Cardiac muscle cell (in vitro differentiated cells and primary cell): Measurements from ENCODE around the gene CDH11. TPM values are rescaled to one million over a fixed set of nuclear protein-coding genes. Genes with fewer than 3 reads are reported as not detected.

Experiments used
- DNase-seq, 2 donors: peaks; one replicate each; pipeline versions ENCODE4 v3.0.0 to v3.0.0-alpha.2; 2010 to 2017; ENCODE audit warnings: low read depth in 1 of 2, low spot score in 1 of 2
- H3K27ac ChIP-seq: fragments of 200-600 bp; sonication (generic); 2 replicates; pipeline ENCODE4 v1.5.1; 2016
- H3K27me3 ChIP-seq: fragments of 200-600 bp; sonication (generic); 2 replicates; pipeline ENCODE4 v1.6.0; 2016; ENCODE audit warnings: control low read depth
- H3K36me3 ChIP-seq: fragments of 200-600 bp; sonication (generic); 2 replicates; pipeline ENCODE4 v1.5.1; 2016; ENCODE audit warnings: control low read depth
- H3K4me1 ChIP-seq: fragments of 200-600 bp; sonication (generic); 2 replicates; pipeline ENCODE4 v1.8.1; 2017; ENCODE audit warnings: low read depth, mild to moderate bottlenecking, mixed run types
- H3K4me3 ChIP-seq: fragments of 200-600 bp; sonication (generic); 2 replicates; pipeline ENCODE4 v1.5.1; 2016; ENCODE audit warnings: mild to moderate bottlenecking
- H3K9me3 ChIP-seq: fragments of 200-600 bp; sonication (generic); 2 replicates; pipeline ENCODE4 v1.5.1; 2017; ENCODE audit warnings: low read depth, mild to moderate bottlenecking, control low read depth
- polyA plus RNA-seq: library from polyadenylated mRNA; unstranded; fragments of >200 nt; fragmentation: Nextera tagmentation; extraction: Ambion mirVana; gene quantifications from 2 replicates; pipeline ENCODE4 v1.2.1, GENCODE V29; 2016
- total RNA-seq: library from RNA; depleted of rRNA; stranded (reverse); fragments of >200 nt; gene quantifications from 2 replicates; pipeline ENCODE4 v1.2.3, GENCODE V29; 2016
- TF ChIP-seq, protein P1 (sequence below): IDR thresholded peaks from 2 replicates; pipeline ENCODE4 v1.5.1; 2012; ENCODE audit warnings: low read depth, mild to moderate bottlenecking, low read length

CDH11 gene
- total and polyA plus RNA-seq, 2 experiments from 2014 or later = 29.4 to 99.3 TPM

DNA sequence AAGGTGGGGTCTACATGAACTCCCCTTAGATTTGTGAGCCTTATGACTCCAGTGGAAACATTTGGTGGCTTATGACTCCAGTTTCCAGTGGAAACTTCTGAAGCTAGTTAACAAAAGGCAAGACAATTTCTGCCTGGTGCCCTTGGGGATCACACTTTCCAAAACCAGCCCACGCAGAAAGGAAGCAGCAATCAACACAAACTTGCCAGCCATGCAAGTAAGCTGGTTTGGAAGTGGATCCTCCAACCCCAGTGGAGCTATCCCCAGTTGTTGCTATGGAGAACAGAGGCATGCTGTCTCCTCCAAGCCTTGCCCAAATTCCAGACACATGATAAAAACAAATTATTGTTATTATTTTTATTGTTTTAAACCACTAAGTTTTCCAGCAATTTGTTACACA, 130.9 kb downstream of the CDH11 start:
- DNase-seq = no peak
- H3K27ac ChIP-seq = no peak overlapping the region
- H3K36me3 ChIP-seq = peaks cover 7% of the 10 kb centered on the region
- no peak overlapping the region for H3K4me3 ChIP-seq
- H3K4me1 ChIP-seq = peaks cover 3% of the 10 kb centered on the region
- TF ChIP-seq, protein P1, sequence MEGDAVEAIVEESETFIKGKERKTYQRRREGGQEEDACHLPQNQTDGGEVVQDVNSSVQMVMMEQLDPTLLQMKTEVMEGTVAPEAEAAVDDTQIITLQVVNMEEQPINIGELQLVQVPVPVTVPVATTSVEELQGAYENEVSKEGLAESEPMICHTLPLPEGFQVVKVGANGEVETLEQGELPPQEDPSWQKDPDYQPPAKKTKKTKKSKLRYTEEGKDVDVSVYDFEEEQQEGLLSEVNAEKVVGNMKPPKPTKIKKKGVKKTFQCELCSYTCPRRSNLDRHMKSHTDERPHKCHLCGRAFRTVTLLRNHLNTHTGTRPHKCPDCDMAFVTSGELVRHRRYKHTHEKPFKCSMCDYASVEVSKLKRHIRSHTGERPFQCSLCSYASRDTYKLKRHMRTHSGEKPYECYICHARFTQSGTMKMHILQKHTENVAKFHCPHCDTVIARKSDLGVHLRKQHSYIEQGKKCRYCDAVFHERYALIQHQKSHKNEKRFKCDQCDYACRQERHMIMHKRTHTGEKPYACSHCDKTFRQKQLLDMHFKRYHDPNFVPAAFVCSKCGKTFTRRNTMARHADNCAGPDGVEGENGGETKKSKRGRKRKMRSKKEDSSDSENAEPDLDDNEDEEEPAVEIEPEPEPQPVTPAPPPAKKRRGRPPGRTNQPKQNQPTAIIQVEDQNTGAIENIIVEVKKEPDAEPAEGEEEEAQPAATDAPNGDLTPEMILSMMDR = no peak
- no peaks in the 10 kb centered on the region for H3K9me3 ChIP-seq
- H3K27me3 ChIP-seq = no peaks in the 10 kb centered on the region

DNA sequence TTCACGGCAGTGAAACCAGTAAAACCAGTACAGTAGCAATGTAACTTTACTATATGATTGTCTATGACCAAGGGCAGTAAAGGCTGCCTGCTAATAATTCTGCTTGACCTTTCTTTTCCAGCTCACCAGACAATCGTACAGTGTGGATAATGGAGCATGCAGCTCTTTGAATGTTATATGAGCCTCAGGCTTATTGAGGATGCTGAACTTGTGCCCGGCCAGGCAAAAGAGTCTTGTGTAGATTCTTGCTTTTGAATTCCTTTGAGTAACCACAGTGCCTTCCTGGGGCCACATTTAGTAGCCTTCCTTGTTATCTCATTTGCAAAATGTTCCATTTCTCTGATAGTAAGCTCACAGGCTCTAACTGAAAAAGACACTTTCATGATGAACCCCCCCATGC, 131.8 kb downstream of the CDH11 start:
- H3K27me3 ChIP-seq = no peaks in the 10 kb centered on the region
- H3K27ac ChIP-seq = no peak overlapping the region
- peaks cover 3% of the 10 kb centered on the region for H3K4me1 ChIP-seq
- TF ChIP-seq, protein P1 = no peak
- no peak for DNase-seq
- no peak overlapping the region for H3K4me3 ChIP-seq
- peaks cover 7% of the 10 kb centered on the region for H3K36me3 ChIP-seq
- H3K9me3 ChIP-seq = no peaks in the 10 kb centered on the region

DNA sequence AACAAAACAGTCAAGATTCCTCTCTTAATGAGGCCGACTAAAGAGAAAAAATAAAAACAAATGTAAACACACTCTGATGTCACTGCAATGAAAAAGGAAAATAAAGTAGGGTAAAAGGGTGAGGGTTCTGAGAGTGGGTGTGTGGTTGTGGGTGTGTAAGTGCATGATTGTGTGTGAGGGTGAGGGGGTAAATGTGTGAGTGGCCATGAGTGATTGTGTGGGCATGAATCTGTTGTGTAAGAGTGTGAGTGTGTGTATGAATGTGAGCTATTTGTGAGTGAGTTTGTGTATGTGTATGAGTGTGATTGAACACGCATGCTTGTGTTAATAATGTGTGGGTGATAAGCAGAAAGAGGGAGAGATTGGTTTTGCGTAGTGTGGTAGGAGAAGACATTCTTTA, 132.8 kb downstream of the CDH11 start:
- TF ChIP-seq, protein P1 = no peak
- H3K36me3 ChIP-seq = peaks cover 7% of the 10 kb centered on the region
- H3K4me3 ChIP-seq = no peak overlapping the region
- DNase-seq = no peak
- H3K4me1 ChIP-seq = peaks cover 3% of the 10 kb centered on the region
- H3K27ac ChIP-seq = no peak overlapping the region
- H3K9me3 ChIP-seq = no peaks in the 10 kb centered on the region
- H3K27me3 ChIP-seq = no peaks in the 10 kb centered on the region

DNA sequence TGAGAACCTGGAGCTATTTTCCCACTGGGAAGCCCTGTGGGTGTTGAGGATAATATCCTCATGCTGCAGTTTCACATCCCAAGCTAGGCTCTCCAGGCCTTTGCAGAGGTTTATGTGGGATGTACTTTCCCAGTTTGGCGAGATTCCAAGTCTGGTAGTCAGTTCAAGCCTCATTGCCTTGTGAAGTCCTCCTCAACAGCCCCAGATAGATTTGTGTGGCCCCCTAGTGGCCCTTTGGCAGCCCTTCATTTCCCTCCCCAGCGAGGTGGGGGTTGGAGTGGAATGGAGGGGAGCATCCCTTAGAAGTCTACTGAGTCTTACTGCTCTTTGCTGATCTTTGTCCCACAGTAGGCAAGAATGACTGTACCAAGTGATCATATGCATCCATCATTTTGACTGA, 137.9 kb downstream of the CDH11 start:
- TF ChIP-seq, protein P1 = peak; percentile 76
- Histone ChIP-seq H3K27ac (no peak overlapping the region), H3K27me3 (no peaks in the 10 kb centered on the region), H3K9me3 (no peaks in the 10 kb centered on the region), H3K36me3 (no peaks in the 10 kb centered on the region), H3K4me1 (peaks cover 8% of the 10 kb centered on the region), H3K4me3 (no peak overlapping the region)
- peak; percentile 86 to 87 for DNase-seq

DNA sequence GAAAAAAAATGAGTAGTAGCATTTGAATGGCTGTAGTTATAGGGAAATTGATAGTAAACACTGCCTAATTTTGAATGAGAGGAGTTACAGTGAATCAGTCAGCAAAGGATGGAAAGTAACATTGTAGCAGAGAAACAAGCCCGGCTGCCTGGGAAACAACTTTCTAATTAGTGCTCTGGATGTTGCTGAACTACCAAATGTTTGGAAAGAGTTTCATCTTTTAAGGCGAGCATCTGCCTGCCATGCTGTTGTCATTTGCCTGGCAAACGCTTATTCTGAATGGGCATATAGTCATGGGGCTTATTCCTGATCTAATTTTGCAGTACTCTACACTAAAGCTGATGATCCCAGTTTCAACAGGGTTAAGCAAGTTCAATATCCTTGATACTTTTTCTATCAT, 138.6 kb downstream of the CDH11 start:
- no peaks in the 10 kb centered on the region for H3K9me3 ChIP-seq
- H3K4me3 ChIP-seq = no peak overlapping the region
- no peaks in the 10 kb centered on the region for H3K27me3 ChIP-seq
- H3K27ac ChIP-seq = no peak overlapping the region
- peaks cover 8% of the 10 kb centered on the region for H3K4me1 ChIP-seq
- no peak for DNase-seq
- TF ChIP-seq, protein P1 = no peak
- no peaks in the 10 kb centered on the region for H3K36me3 ChIP-seq

DNA sequence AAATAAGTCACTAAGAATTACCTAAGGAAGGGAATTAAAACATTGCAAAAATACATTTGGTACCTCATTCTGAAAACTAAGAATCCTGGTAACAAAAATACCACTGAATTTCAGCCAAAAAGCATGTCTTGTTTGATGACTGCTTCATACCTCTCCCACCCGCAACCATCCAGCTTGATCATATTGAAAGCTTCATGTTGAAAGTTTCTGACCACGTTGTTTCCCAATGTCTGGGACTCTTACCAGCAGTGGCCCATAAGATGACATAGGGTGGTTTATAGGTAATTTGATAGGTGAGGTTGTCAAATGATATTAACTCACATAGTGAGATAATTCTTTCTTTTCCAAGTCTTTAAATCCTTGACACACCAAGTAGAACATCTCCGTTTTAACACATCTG, 139.3 kb downstream of the CDH11 start:
- Histone ChIP-seq H3K27me3 (no peaks in the 10 kb centered on the region), H3K4me1 (peaks cover 8% of the 10 kb centered on the region), H3K36me3 (no peaks in the 10 kb centered on the region), H3K9me3 (no peaks in the 10 kb centered on the region), H3K4me3 (no peak overlapping the region), H3K27ac (no peak overlapping the region)
- TF ChIP-seq, protein P1 = no peak
- DNase-seq = peak in 1 of 2 donors; percentile 54
